Measurements from ENCODE around the gene KDELR3.

DNA sequence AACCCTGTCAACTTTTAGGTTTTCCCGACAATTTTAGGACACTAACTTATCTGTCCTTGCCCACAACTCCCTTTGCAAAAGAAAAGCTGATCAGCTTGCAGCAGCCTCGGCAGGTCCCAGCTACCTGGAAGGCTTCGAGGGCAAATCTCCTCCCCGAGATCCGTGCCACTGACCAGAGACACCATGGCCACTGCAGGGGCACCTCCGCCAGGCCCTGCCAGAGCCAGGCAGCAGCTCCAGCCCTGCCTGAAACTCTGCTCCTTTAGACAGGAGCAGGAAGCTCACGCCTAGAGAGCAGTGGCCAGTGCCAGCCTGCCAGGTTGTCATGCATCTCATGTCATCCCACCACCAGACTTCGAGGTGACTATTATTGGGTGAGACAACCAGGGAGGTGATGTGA lies 34.0 kb upstream of the KDELR3 start:
- TF ChIP-seq, protein P1, sequence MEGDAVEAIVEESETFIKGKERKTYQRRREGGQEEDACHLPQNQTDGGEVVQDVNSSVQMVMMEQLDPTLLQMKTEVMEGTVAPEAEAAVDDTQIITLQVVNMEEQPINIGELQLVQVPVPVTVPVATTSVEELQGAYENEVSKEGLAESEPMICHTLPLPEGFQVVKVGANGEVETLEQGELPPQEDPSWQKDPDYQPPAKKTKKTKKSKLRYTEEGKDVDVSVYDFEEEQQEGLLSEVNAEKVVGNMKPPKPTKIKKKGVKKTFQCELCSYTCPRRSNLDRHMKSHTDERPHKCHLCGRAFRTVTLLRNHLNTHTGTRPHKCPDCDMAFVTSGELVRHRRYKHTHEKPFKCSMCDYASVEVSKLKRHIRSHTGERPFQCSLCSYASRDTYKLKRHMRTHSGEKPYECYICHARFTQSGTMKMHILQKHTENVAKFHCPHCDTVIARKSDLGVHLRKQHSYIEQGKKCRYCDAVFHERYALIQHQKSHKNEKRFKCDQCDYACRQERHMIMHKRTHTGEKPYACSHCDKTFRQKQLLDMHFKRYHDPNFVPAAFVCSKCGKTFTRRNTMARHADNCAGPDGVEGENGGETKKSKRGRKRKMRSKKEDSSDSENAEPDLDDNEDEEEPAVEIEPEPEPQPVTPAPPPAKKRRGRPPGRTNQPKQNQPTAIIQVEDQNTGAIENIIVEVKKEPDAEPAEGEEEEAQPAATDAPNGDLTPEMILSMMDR (IDR thresholded peaks at IDR 0.05 in 8 of 11, conservative IDR thresholded peaks at IDR 0.05 in 3 of 11), result no peak
- TF ChIP-seq POLR2A (IDR thresholded peaks at IDR 0.05) (no peak), POLR2AphosphoS5 (IDR thresholded peaks at IDR 0.05) (no peak)

All from spleen (tissue), 7 donors.